Osteocyte (in vitro differentiated cells): ENCODE results near the gene RARA. TPM values are rescaled to one million over a fixed set of nuclear protein-coding genes. Genes with fewer than 3 reads are reported as not detected.

Experiments
- DNase-seq: peaks from one replicate; pipeline ENCODE4 v3.0.0; 2021; ENCODE audit warnings: mixed read lengths; ENCODE audit not compliant: unreplicated experiment; ENCODE audit errors: extremely low spot score
- H3K27ac Mint-ChIP-seq: one replicate; pipeline ENCODE4 v1.8.0; 2021; ENCODE audit warnings: mild to moderate bottlenecking, mixed read lengths; ENCODE audit not compliant: unreplicated experiment
- H3K27me3 Mint-ChIP-seq: one replicate; pipeline ENCODE4 v1.8.0; 2021; ENCODE audit warnings: mixed read lengths; ENCODE audit not compliant: unreplicated experiment
- H3K36me3 Mint-ChIP-seq: one replicate; pipeline ENCODE4 v1.8.0; 2021; ENCODE audit warnings: mixed read lengths; ENCODE audit not compliant: unreplicated experiment
- H3K4me1 Mint-ChIP-seq: one replicate; pipeline ENCODE4 v1.8.0; 2021; ENCODE audit warnings: mixed read lengths; ENCODE audit not compliant: unreplicated experiment
- H3K4me3 Mint-ChIP-seq: one replicate; pipeline ENCODE4 v1.8.0; 2021; ENCODE audit warnings: mild to moderate bottlenecking, moderate library complexity, mixed read lengths; ENCODE audit not compliant: unreplicated experiment
- H3K9me3 Mint-ChIP-seq: one replicate; pipeline ENCODE4 v1.8.0; 2021; ENCODE audit warnings: mixed read lengths; ENCODE audit not compliant: unreplicated experiment
- CTCF ChIP-seq: fragments of 200-600 bp; sonication (generic); IDR thresholded peaks from 2 replicates; pipeline ENCODE4 v1.5.0; 2021; ENCODE audit warnings: antibody characterized with exemption, mild to moderate bottlenecking, moderate library complexity
- total RNA-seq: library from RNA; stranded (reverse); gene quantifications from 2 replicates; pipeline ENCODE4 v1.2.1, GENCODE V29; 2021

The RARA gene
- total RNA-seq, 1 donor from 2014 or later = 62.6 TPM

GRCh38 chr17:40351359-40352236, 42.6 kb downstream of the RARA start:
- no peaks in the 10 kb centered on the region for H3K9me3 Mint-ChIP-seq
- H3K27me3 Mint-ChIP-seq = no peaks in the 10 kb centered on the region
- H3K36me3 Mint-ChIP-seq = peaks cover 35% of the 10 kb centered on the region
- peaks cover 44% of the 10 kb centered on the region for H3K4me1 Mint-ChIP-seq
- peak overlapping the region; percentile 27 for H3K27ac Mint-ChIP-seq
- H3K4me3 Mint-ChIP-seq = no peak overlapping the region
- DNase-seq = no peak
- TF ChIP-seq CTCF = no peak

- H3K36me3 Mint-ChIP-seq = peaks cover 38% of the 10 kb centered on the region
- no peak overlapping the region for H3K4me3 Mint-ChIP-seq
- no peak for TF ChIP-seq CTCF
- H3K4me1 Mint-ChIP-seq = peaks cover 37% of the 10 kb centered on the region
- H3K27ac Mint-ChIP-seq = no peak overlapping the region
- H3K9me3 Mint-ChIP-seq = no peaks in the 10 kb centered on the region
- no peaks in the 10 kb centered on the region for H3K27me3 Mint-ChIP-seq
- DNase-seq = no peak
Measured at GRCh38 chr17:40352237-40352778, 43.3 kb downstream of the RARA start.

GRCh38 chr17:40352779-40353394, 43.9 kb downstream of the RARA start:
- DNase-seq = no peak
- peaks cover 37% of the 10 kb centered on the region for H3K36me3 Mint-ChIP-seq
- H3K4me3 Mint-ChIP-seq = no peak overlapping the region
- H3K4me1 Mint-ChIP-seq = peaks cover 31% of the 10 kb centered on the region
- H3K27ac Mint-ChIP-seq = no peak overlapping the region
- no peaks in the 10 kb centered on the region for H3K27me3 Mint-ChIP-seq
- no peaks in the 10 kb centered on the region for H3K9me3 Mint-ChIP-seq
- no peak for TF ChIP-seq CTCF

- H3K4me1 Mint-ChIP-seq = peaks cover 25% of the 10 kb centered on the region
- H3K27ac Mint-ChIP-seq = no peak overlapping the region
- no peak overlapping the region for H3K4me3 Mint-ChIP-seq
- DNase-seq = no peak
- H3K36me3 Mint-ChIP-seq = peaks cover 30% of the 10 kb centered on the region
- no peaks in the 10 kb centered on the region for H3K27me3 Mint-ChIP-seq
- no peak for TF ChIP-seq CTCF
- no peaks in the 10 kb centered on the region for H3K9me3 Mint-ChIP-seq
Measured at GRCh38 chr17:40354221-40355122, 45.5 kb downstream of the RARA start.
